Fibroblast of the aortic adventitia (primary cell): ENCODE results near the gene RELCH. TPM values are rescaled to one million over a fixed set of nuclear protein-coding genes. Genes with fewer than 3 reads are reported as not detected.
A peak's percentile ranks its signal among the peaks of the same experiment; 100 is the strongest.

Source experiments
- DNase-seq: peaks from one replicate; pipeline ENCODE4 v3.0.0-alpha.2; 2010; ENCODE audit warnings: low read depth
- H3K4me3 ChIP-seq: 2 replicates; pipeline ENCODE4 v1.5.1; 2011; ENCODE audit warnings: low read depth, mild to moderate bottlenecking, control low read depth, low read length, moderate library complexity
- total RNA-seq: library from RNA; depleted of rRNA; stranded (reverse); fragments of >200 nt; gene quantifications from 2 replicates; pipeline ENCODE4 v1.2.3, GENCODE V29; 2012; ENCODE audit warnings: low replicate concordance
- TF ChIP-seq, protein P1 (sequence below): IDR thresholded peaks from 2 replicates; pipeline ENCODE4 v1.5.1; 2011; ENCODE audit warnings: mild to moderate bottlenecking, low read length, control low read depth, inconsistent platforms; ENCODE audit not compliant: insufficient read depth

The RELCH gene
- total RNA-seq, 1 donor = 44.0 TPM

- H3K4me3 ChIP-seq = no peak overlapping the region
- TF ChIP-seq, protein P1, sequence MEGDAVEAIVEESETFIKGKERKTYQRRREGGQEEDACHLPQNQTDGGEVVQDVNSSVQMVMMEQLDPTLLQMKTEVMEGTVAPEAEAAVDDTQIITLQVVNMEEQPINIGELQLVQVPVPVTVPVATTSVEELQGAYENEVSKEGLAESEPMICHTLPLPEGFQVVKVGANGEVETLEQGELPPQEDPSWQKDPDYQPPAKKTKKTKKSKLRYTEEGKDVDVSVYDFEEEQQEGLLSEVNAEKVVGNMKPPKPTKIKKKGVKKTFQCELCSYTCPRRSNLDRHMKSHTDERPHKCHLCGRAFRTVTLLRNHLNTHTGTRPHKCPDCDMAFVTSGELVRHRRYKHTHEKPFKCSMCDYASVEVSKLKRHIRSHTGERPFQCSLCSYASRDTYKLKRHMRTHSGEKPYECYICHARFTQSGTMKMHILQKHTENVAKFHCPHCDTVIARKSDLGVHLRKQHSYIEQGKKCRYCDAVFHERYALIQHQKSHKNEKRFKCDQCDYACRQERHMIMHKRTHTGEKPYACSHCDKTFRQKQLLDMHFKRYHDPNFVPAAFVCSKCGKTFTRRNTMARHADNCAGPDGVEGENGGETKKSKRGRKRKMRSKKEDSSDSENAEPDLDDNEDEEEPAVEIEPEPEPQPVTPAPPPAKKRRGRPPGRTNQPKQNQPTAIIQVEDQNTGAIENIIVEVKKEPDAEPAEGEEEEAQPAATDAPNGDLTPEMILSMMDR = no peak
- no peak for DNase-seq
Observed at GRCh38 chr18:62175521-62175920, 11.5 kb upstream of the RELCH start.

- TF ChIP-seq, protein P1 = no peak
- no peak for DNase-seq
Observed at GRCh38 chr18:62177271-62177670, 9.8 kb upstream of the RELCH start.

GRCh38 chr18:62179213-62179612 lies 7.8 kb upstream of the RELCH start:
- no peak for DNase-seq
- TF ChIP-seq, protein P1 = no peak
- no peak overlapping the region for H3K4me3 ChIP-seq

More at GRCh38 chr18:62177271-62177670, 9.8 kb upstream of the RELCH start:
- H3K4me3 ChIP-seq = no peak overlapping the region

DNA sequence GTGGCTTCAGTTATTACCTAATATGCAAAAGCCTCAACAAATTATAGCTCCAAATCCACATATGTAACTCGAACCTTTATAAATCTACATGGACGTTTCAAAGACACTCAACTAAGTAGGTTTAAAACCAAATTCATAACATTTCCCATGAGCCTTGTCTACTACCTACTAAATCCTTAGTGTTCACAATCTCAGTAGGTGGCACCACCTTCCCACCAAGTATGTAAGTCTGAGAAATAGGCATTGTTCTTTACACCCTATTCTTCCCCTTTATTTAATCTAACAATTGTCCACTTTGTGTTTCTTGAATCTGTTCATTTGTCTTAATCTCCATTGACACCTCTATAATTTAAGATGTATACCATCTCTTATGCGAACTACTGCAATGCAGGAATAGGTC lies 4.8 kb upstream of the RELCH start:
- no peak overlapping the region for H3K4me3 ChIP-seq
- no peak for DNase-seq
- TF ChIP-seq, protein P1 = no peak

GRCh38 chr18:62183578-62184195 lies 3.4 kb upstream of the RELCH start:
- TF ChIP-seq, protein P1 = peak; percentile 98
- H3K4me3 ChIP-seq = no peak overlapping the region
- DNase-seq = peak; percentile 80

DNA sequence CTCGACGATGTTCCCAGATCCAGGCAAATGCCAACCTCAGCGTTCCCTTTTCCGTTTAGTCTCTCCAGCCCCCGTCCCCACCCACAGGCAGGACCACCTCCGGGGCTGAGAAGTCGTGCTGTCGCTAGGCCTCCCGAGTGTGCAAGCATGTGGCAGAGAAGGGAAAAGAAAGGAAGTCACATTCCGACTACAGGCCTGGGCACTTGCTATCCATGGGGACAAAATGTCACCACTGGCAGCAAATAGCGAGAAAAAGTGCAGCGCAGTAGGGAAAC lies 619 bp upstream of the RELCH start:
- no peak for DNase-seq
- TF ChIP-seq, protein P1 = no peak
- H3K4me3 ChIP-seq = peak overlapping the region; percentile 94
